GM10847 (cell line): Measurements from ENCODE around the gene EIF4E3.

Source experiments
- POLR2A ChIP-seq: IDR thresholded peaks from 2 replicates; pipeline ENCODE4 v1.6.1; 2011; ENCODE audit not compliant: insufficient read length; ENCODE audit errors: extremely low read depth

Gene EIF4E3

DNA sequence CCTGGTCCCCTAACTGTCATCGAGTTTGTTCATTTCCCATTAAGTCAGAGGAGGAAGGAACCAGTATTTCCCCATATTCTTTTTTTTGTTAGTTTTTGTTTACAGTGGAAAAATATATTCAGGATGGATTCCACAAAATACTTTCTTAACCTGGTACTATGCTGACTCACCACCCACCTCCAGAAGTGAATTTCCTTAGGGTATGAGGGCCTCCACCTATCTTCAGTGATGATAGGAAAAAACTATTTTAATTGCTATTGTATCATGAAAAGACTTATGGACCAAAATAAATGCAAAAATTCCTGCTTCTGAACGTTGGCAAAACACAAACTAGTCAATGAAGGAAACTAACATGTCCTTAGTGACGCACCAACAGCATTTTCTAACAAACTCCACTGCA, 77.5 kb downstream of the EIF4E3 start:
- no peak for TF ChIP-seq POLR2A

DNA sequence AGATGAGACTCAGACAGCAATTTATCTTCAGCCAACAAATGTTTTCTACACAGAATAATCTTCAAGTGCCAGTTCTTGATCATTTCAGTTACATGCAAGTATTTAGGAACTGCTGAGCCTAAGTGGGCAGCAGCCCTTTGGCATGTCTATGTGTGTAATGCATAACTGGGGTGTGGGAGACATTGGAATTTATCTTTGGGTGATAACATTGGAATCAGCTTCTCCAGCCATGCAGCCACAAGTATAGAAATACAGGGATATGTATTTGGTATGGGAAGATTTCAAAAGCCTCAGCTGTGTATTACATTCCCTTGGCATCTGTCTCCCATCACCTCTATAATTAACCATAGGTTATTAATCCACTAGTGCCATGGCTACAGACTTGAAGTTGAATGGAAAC, 78.2 kb downstream of the EIF4E3 start:
- TF ChIP-seq POLR2A, result no peak

DNA sequence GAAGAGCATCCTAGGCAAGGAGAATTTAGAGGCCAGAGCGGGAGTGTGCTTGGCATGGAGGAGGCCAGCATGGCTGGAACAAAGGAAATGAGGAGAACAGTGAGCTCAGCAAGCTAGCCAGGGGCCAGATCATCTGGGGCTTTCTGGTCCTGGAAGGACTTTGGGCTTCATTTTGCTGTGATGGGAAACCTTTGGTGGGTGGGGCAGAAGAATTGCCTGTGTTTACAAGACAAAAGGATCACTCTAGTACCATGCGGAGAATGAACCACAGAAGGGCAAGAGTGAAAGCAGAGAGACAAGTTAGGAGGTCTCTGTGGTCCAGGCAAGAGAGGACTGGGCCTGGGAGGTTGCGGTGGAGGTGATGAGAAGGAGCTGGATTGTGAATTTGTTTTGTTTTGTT, 80.1 kb downstream of the EIF4E3 start:
- TF ChIP-seq POLR2A, result no peak

DNA sequence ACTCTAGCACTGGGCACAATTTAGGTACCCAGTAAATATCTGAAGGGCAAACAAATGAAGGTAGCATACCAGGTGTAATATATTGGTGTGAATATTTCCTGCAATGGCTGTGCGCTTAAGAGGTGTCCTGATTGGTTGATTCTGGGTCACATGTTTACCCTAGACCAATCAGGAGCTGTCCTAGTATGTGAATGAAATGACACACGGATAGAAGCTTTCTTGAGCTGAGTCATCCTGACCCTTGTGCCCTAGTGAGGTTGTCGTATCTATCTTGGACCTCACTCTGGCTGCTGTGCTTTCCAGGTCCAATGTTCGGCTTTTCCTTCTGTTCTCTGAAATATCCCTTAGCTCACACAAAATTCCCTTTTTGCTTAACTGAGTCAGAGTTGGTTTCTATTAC, 83.5 kb downstream of the EIF4E3 start:
- TF ChIP-seq POLR2A, result no peak

DNA sequence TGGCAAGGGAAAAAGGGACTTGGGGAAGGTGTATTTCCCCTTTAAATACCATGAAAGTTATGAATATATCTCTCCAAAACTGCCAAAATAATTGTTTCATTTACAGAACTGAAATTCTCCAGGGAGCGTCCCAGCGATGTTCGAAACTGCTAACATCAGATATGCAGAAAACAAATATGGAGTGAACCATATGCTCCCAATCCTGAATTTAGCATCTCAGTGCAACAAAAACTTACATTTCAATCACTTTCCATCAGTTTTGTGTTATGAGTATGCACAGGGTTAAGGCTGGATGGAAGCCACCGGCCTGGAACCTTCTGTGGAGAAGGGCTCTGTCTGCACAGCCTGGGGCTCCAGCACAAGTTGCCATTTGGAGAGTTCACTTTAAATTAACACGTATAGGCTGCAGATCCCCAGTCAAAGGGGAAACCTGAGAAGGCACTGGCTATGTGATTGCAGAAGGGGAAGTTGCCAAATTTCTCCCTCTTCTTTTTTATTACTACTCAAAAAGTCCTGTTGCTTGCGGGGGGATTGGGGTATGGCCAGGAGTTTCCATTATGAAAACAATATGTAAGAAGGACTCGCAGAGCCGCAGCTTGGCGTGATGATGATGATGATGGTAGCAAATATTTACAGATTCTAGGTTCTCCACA, 84.7 kb downstream of the EIF4E3 start:
- TF ChIP-seq POLR2A, result no peak

DNA sequence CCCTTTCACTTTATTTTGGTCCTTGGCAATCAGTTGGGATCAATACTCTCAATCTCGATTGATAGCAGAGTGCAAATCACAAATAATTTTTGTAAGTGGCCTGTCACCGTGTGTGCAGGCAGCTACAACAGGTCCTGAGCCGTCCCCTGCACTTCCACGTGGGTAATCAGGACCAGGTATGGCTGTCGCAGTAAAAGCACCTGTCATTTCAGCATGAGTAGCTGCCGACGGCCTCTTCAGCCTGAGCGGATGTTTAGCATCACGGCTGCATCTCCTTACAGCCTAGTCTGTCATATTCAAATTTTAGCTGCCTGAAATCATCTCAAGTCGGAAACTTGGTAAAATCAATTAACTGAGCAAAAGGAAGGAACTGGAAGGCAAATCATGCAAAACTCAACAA, 88.7 kb downstream of the EIF4E3 start:
- TF ChIP-seq POLR2A, result no peak

DNA sequence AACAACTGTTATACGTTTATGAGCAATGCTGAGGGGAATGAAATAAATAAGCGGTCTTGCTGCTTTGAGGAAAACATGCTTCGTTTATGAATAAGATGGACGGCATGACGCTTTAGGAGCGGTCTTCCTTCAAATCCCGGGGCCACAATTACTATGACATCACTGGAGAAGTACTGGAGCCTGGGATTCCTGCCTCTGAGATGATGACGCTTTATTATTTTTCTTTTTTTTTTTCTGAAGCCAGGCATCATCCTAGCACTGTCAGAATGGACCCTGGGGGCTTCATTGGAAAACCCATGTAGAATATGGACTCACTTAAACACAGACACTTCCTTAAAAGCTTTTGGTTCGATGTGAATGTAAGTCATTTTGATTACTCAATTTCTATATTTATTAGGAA, 89.2 kb downstream of the EIF4E3 start:
- no peak for TF ChIP-seq POLR2A

DNA sequence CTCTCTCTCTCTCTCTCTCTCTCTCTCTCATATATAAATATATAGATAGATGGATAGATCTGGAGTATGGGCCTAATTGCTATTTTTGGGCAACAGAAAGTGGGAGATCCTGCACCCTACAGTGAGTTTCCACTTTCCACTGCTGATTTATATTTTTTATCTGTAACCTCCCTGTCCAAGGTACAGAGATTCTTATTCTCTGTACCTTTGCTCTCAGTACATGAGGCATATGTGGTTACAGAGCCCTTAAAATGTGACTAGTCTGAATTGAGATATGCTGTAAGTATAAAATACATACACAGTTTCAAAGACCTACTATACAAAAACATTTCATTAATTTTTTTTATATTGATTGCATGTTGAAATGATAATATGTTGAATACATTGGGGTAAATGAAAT, 90.5 kb downstream of the EIF4E3 start:
- TF ChIP-seq POLR2A, result no peak

DNA sequence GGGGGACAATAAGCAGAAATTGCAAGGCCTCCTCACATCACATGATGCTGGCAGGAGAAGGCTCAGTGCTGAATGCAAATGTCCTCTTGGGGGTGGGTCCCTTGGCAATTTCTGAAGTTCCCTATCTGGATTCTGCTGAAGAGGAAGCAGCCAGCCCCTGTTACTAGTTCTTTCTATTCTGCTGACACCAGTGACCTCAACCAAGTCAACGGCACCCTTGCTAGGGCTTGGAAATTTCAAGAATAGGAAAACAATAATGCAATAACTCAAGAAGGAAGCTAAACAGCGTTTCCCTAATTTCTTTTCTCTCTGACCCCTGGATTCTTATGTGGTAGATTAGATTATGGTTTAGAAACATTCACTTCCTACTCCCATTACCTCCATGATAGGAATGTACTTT, 95.5 kb downstream of the EIF4E3 start:
- no peak for TF ChIP-seq POLR2A

DNA sequence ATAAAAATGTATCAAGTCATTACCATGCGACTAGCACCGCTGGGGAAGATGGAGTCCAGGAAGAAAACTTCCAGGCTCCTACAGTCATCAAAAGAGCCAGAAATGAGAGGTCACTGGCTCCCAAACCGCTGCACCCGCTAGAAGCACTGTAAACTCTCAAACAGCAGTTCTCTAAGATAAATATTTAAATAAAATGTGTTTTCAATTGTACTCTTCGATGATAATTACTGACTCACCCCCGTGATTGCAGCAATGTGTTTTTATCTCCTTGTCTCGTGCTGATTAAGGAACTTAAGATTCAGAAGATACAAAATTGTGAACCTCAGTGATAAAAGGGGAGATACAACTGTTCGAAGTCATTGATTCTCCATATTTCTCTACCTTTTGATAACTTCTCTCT, 95.9 kb downstream of the EIF4E3 start:
- no peak for TF ChIP-seq POLR2A

DNA sequence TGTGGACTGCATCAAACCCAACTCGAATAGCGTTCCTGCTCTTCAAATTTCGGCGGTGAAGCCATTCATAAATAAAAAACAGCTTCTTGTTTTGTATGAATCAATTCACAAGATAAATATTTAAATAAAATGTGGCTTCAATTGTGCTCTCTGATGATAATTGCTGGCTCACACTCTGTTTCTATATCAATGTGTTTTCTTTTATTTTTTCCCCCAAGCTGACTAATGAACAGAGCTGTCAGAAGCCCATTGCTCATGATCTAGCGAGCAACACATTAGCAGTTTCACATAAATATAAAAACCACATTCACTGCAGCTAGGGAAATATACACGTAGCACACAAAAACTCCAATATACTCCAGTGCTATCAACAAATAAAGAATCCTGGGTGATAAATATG, 96.7 kb downstream of the EIF4E3 start:
- TF ChIP-seq POLR2A, result no peak

DNA sequence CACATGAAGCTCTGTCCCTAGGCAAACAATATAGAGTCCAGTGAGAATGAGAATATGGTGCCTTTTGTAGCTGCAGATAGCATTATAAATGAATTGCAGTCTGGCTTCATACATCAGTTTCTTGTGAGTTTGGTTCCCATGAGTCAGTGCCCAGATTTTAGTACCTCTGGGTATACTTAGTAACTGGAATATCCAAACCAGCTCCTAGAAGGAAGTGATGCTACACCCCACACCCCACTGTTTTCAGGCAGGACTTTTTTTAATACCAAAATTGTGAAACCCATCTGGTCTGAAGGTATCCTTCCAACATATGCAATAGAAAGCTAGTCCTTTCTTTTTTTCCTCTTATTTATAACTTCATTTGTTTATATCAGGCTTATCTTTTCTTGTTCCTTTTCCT, 99.5 kb downstream of the EIF4E3 start:
- no peak for TF ChIP-seq POLR2A
